Measurements from ENCODE around the gene CLEC4D.
"Not testable (repeated sequence)": the region's sequence is repeated elsewhere in the genome, so short reads cannot be mapped to it uniquely, and the experiment has no call there.

Gene CLEC4D

DNA sequence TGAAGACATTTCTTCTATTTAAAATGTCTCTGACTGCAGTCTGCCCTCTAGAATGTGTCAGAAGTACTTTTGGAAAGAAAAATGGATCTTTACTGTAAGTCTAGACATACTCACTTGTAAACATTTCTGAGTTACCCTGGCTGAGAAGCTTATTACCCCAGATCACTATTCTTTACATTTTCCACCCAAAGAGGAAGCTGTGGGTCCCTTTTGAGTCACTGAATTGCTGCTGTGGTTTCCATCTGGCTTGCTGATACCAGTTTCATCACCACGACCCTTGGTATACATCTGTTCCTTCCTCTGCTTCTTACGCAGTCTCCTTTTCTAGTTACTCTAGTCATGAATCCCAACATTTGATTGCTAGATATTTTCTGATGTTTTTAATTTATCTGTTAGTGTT is 20.2 kb upstream of the CLEC4D start:
- TF ChIP-seq, protein P1, sequence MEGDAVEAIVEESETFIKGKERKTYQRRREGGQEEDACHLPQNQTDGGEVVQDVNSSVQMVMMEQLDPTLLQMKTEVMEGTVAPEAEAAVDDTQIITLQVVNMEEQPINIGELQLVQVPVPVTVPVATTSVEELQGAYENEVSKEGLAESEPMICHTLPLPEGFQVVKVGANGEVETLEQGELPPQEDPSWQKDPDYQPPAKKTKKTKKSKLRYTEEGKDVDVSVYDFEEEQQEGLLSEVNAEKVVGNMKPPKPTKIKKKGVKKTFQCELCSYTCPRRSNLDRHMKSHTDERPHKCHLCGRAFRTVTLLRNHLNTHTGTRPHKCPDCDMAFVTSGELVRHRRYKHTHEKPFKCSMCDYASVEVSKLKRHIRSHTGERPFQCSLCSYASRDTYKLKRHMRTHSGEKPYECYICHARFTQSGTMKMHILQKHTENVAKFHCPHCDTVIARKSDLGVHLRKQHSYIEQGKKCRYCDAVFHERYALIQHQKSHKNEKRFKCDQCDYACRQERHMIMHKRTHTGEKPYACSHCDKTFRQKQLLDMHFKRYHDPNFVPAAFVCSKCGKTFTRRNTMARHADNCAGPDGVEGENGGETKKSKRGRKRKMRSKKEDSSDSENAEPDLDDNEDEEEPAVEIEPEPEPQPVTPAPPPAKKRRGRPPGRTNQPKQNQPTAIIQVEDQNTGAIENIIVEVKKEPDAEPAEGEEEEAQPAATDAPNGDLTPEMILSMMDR (conservative IDR thresholded peaks at IDR 0.05; ENCODE audit: low read depth, low read length), result no peak
- Histone ChIP-seq H3K9ac (no peak overlapping the region), H3K4me3 (IDR thresholded peaks at IDR 0.05; ENCODE audit: insufficient read depth, low read depth, low read length) (no peak overlapping the region), H2AFZ (ENCODE audit: low read depth) (no peak overlapping the region), H3K4me2 (peak overlapping the region; percentile 88), H3K27ac (peak overlapping the region; percentile 23; the same call in 1 of the 2 replicates), H4K20me1 (ENCODE audit: insufficient read depth) (no peaks in the 10 kb centered on the region), H3K4me1 (ENCODE audit: low read depth, poor library complexity, severe bottlenecking) (peaks cover 23% of the 10 kb centered on the region), H3K27me3 (ENCODE audit: insufficient read depth, low read depth) (no peaks in the 10 kb centered on the region), H3K79me2 (ENCODE audit: insufficient read depth, low read depth) (no peaks in the 10 kb centered on the region), H3K36me3 (ENCODE audit: insufficient read depth) (no peaks in the 10 kb centered on the region)

GRCh38 chr12:8495671-8496070 is 17.6 kb upstream of the CLEC4D start:
- H2AFZ ChIP-seq (ENCODE audit: low read depth); H3K27me3 ChIP-seq (ENCODE audit: insufficient read depth, low read depth); H4K20me1 ChIP-seq (ENCODE audit: insufficient read depth); H3K9ac ChIP-seq; H3K4me2 ChIP-seq; H3K79me2 ChIP-seq (ENCODE audit: insufficient read depth, low read depth); H3K27ac ChIP-seq; H3K4me3 ChIP-seq (IDR thresholded peaks at IDR 0.05; ENCODE audit: insufficient read depth, low read depth, low read length); H3K36me3 ChIP-seq (ENCODE audit: insufficient read depth): not testable (repeated sequence)
- H3K4me1 ChIP-seq (ENCODE audit: low read depth, poor library complexity, severe bottlenecking), result peaks cover 23% of the 10 kb centered on the region

DNA sequence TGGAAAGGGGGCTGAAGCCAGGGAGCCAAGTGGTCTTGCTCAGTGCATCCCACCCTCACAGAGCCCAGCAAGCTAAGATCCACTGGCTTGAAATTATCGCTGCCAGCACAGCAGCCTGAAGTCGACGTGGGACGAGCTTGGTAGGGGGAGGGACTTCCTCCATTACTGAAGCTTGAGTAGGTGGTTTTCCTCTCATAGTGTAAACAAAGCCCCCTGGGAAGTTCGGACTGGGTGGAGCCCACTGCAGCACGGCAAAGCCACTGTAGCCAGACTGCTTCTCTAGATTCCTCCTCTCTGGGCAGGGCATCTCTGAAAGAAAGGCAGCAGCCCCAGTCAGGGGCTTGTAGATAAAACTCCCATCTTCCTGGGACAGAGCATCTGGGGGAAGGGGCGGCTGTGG is 17.2 kb upstream of the CLEC4D start:
- H3K9ac ChIP-seq; H3K27ac ChIP-seq; H3K36me3 ChIP-seq (ENCODE audit: insufficient read depth); H3K4me2 ChIP-seq; H3K4me3 ChIP-seq (IDR thresholded peaks at IDR 0.05; ENCODE audit: insufficient read depth, low read depth, low read length); H4K20me1 ChIP-seq (ENCODE audit: insufficient read depth); H2AFZ ChIP-seq (ENCODE audit: low read depth); H3K79me2 ChIP-seq (ENCODE audit: insufficient read depth, low read depth); H3K27me3 ChIP-seq (ENCODE audit: insufficient read depth, low read depth): not testable (repeated sequence)
- peaks cover 23% of the 10 kb centered on the region for H3K4me1 ChIP-seq (ENCODE audit: low read depth, poor library complexity, severe bottlenecking)

DNA sequence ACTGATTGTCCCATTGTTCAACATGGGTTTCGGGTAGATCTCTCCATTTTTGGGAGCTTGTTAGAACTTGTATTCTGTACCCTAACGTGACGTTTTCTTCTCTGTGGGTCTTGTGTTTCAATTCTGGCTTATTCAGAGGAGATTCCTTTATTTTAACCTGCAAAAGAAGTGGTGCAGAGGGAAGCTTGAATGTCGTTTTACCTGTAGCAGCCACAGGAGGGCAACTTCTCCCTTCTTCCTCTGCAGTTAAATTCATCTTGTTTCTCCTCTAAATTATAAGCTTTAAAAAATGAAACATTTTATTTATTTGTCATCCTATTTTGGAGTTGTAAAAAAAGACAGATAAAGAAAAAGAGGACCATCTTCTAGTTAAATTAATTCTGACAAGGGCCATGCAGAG is 13.7 kb upstream of the CLEC4D start:
- Histone ChIP-seq H3K27me3 (ENCODE audit: insufficient read depth, low read depth) (no peaks in the 10 kb centered on the region), H3K36me3 (ENCODE audit: insufficient read depth) (no peaks in the 10 kb centered on the region), H3K4me2 (no peak overlapping the region), H4K20me1 (ENCODE audit: insufficient read depth) (no peaks in the 10 kb centered on the region), H2AFZ (ENCODE audit: low read depth) (no peak overlapping the region), H3K27ac (no peak overlapping the region), H3K9ac (no peak overlapping the region), H3K4me1 (ENCODE audit: low read depth, poor library complexity, severe bottlenecking) (peaks cover 5% of the 10 kb centered on the region), H3K79me2 (ENCODE audit: insufficient read depth, low read depth) (no peaks in the 10 kb centered on the region), H3K4me3 (IDR thresholded peaks at IDR 0.05; ENCODE audit: insufficient read depth, low read depth, low read length) (no peak overlapping the region)
- TF ChIP-seq, protein P1 (conservative IDR thresholded peaks at IDR 0.05; ENCODE audit: low read depth, low read length), result peak; percentile 23; the same call in 1 of the 2 replicates

GRCh38 chr12:8501720-8502119 is 11.6 kb upstream of the CLEC4D start:
- TF ChIP-seq, protein P1 (conservative IDR thresholded peaks at IDR 0.05; ENCODE audit: low read depth, low read length), result no peak
- peaks cover 5% of the 10 kb centered on the region for H3K4me1 ChIP-seq (ENCODE audit: low read depth, poor library complexity, severe bottlenecking)
- no peak overlapping the region for H2AFZ ChIP-seq (ENCODE audit: low read depth)
- no peaks in the 10 kb centered on the region for H3K27me3 ChIP-seq (ENCODE audit: insufficient read depth, low read depth)
- H3K4me3 ChIP-seq (IDR thresholded peaks at IDR 0.05; ENCODE audit: insufficient read depth, low read depth, low read length), result no peak overlapping the region
- no peak overlapping the region for H3K4me2 ChIP-seq
- H3K9ac ChIP-seq, result no peak overlapping the region
- H4K20me1 ChIP-seq (ENCODE audit: insufficient read depth), result no peaks in the 10 kb centered on the region
- no peaks in the 10 kb centered on the region for H3K79me2 ChIP-seq (ENCODE audit: insufficient read depth, low read depth)
- no peak overlapping the region for H3K27ac ChIP-seq
- no peaks in the 10 kb centered on the region for H3K36me3 ChIP-seq (ENCODE audit: insufficient read depth)

Measured in KMS-11 (cell line).